Tibial nerve (tissue), 4 donors: ENCODE data around the gene IRF8.

ENCODE experiments used
- EP300 ChIP-seq, 2 donors: sonication (generic); formaldehyde crosslinking; IDR thresholded peaks; one replicate each; pipeline ENCODE4 v1.6.1; 2017; ENCODE audit warnings: antibody characterized with exemption in 2 of 2, mild to moderate bottlenecking in 1 of 2
- POLR2A ChIP-seq, 2 donors: fragments of 450-650 bp; IDR thresholded peaks; one replicate each; pipeline ENCODE4 v1.6.1; 2017; ENCODE audit warnings: antibody characterized with exemption in 2 of 2, mild to moderate bottlenecking in 2 of 2, moderate library complexity in 2 of 2
- TF ChIP-seq, protein P1 (sequence below), 5 experiments: fragments of 200-600 bp in 3 of 5; fragments of 450-650 bp in 2 of 5; sonication (generic) in 3 of 5; IDR thresholded peaks; one replicate each; pipeline ENCODE4 v1.5.1; 2016 to 2019; ENCODE audit warnings: antibody characterized with exemption in 5 of 5, mild to moderate bottlenecking in 3 of 5, moderate library complexity in 2 of 5

DNA sequence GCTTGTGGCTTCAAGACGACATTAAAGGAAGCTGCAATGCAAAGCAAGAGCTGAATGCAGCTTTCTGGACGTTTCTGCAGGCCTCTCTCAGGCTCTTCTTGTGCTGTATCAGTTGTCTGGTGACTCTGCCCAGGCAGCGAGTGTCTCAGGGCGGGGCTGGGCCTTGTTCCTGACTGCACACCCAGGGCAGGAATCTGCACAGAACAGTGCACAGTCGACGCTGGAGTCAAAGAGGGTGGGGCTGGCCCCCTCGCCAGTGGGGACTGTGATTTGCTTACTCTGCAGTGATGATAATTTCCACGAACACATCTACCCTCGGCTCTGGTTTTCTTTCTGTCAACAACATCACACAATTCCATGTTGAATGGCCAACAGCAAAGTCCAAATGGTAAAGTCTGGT is 60.7 kb downstream of the IRF8 start:
- no peak for TF ChIP-seq POLR2A (IDR thresholded peaks at IDR 0.05)
- TF ChIP-seq, protein P1, sequence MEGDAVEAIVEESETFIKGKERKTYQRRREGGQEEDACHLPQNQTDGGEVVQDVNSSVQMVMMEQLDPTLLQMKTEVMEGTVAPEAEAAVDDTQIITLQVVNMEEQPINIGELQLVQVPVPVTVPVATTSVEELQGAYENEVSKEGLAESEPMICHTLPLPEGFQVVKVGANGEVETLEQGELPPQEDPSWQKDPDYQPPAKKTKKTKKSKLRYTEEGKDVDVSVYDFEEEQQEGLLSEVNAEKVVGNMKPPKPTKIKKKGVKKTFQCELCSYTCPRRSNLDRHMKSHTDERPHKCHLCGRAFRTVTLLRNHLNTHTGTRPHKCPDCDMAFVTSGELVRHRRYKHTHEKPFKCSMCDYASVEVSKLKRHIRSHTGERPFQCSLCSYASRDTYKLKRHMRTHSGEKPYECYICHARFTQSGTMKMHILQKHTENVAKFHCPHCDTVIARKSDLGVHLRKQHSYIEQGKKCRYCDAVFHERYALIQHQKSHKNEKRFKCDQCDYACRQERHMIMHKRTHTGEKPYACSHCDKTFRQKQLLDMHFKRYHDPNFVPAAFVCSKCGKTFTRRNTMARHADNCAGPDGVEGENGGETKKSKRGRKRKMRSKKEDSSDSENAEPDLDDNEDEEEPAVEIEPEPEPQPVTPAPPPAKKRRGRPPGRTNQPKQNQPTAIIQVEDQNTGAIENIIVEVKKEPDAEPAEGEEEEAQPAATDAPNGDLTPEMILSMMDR (IDR thresholded peaks at IDR 0.05) = no peak
- TF ChIP-seq EP300 (IDR thresholded peaks at IDR 0.05) = no peak
